ELR (cell line): ENCODE measurements around the gene COX6B2.

Experiments
- DNase-seq: peaks from one replicate; pipeline ENCODE4 v3.0.0-alpha.2; 2015; ENCODE audit warnings: low read depth

Gene COX6B2

DNA sequence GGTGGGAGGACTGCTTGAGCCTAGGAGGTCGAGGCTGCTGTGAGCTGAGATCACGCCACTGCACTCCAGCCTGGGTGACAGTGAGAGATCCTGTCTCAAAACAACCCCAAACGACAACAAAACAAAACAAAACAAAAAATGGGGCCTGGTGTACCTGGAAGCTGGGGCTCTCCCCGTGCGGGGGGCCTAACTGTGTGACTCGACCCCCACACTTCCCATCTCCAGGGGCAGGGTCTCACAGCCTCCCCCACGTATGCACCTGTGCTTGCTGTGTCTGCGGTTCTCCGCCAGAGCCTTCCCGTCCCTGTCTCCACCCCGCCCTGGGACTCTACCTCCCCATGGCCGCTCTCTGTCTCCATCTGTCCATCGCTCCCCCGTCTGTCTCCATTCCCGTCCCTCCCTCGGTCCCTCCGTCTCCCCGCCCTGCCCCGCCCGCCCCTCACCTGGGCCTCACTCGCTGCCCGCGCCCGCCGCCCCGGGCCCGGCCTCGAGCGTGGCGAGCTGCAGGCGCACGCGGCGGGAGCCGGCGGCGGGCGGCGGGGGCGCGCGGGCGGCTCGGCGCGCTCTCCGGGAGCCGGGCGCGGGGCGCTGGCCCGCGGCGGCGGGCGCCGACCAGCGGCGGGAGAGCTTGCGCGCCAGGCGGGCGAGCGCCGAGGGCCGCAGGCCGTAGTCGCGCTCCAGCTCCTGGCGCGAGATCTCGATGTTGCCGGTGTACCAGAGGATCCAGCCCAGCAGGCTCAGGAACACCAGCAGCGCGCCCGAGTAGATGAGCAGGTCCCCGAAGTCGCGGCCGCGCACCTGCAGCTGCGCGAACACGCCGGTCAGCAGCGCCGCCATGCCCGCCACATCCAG, 29.0 kb upstream of the COX6B2 start:
- peak; percentile 81 for DNase-seq

GRCh38 chr19:55382522-55383054, 28.1 kb upstream of the COX6B2 start:
- no peak for DNase-seq

DNA sequence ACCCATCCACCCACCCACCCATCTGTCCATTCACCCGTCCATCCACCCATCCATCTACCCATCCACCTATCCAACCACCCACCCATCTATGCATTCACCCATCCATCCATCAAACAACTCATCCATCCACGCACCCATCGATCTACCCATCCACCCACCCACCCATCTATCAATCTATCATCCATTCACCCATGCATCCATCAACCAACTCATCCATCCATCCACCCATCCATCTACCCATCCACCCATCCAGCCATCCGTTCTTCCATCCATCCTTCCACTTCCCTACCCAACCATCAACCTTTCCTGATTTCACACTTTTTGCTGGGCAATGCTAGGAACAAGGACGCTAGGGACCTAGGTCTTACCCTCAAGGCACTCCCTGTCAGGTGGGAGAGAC, 27.5 kb upstream of the COX6B2 start:
- DNase-seq = no peak

GRCh38 chr19:55379174-55379573, 24.7 kb upstream of the COX6B2 start:
- DNase-seq = no peak

DNA sequence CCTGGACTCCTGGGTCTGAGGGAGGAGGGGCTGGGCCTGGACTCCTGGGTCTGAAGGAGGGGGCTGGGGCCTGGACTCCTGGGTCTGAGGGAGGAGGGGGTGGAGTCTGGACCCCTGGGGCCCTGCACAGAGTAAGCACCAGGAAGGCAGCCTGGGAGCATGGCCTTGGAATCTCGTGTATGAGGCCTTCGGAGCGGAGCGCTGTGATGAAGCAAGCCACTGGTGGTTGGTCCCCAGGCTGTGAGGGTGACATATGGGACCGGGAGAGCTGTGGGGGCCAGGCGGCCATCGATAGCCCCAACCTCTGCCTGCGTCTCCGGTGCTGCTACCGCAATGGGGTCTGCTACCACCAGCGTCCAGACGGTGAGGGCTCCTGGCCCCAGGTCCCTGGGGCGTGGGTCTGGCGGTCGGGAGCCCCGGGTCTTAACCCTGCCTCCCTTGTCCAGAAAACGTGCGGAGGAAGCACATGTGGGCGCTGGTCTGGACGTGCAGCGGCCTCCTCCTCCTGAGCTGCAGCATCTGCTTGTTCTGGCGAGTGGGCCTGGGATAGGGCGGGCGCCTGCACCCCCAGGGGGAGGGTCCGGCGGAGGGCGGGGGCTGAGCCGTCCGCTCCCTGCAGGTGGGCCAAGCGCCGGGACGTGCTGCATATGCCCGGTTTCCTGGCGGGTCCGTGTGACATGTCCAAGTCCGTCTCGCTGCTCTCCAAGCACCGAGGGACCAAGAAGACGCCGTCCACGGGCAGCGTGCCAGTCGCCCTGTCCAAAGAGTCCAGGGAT, 23.0 kb upstream of the COX6B2 start:
- no peak for DNase-seq

DNA sequence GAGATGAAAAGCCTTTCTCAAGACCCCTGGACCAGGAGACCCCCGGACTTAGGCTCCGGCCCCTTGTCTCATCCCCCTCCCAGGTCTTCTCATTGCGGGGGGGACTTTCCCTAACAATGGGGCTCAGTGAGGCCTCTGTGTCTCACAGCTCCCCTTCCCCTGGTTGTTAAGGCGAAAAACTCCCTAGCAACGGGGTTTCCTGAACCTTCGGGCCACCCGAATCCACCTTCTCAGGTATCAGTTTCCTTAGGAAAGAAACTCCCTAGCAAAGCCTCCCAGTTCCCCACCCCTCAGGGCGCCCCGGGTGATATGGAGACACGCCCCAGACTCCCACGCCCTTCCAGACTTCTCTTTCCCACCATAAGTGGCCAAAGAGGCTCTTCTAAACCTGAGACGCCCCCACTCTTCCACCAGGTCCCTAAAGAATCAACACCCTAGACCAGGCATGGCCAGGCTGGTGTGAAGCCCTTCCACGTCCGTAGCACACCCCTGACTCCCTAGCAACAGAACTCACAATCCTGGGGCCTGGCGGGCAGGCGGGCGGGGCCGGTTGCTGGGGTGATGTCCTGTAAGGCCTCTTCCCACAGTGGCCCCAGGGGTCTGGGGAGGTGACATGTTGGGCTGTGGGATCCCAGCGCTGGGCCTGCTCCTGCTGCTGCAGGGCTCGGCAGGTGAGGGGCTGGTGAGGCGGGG, 21.9 kb upstream of the COX6B2 start, which contains the start of gene TMEM190:
Gene TMEM190, plus strand, starts transcription at position 586 of the 693 bp plus-strand sequence. Its CDS starts 28 bp downstream, at position 614.
- no peak for DNase-seq

GRCh38 chr19:55373993-55374757, 19.7 kb upstream of the COX6B2 start:
- peak; percentile 65 for DNase-seq

DNA sequence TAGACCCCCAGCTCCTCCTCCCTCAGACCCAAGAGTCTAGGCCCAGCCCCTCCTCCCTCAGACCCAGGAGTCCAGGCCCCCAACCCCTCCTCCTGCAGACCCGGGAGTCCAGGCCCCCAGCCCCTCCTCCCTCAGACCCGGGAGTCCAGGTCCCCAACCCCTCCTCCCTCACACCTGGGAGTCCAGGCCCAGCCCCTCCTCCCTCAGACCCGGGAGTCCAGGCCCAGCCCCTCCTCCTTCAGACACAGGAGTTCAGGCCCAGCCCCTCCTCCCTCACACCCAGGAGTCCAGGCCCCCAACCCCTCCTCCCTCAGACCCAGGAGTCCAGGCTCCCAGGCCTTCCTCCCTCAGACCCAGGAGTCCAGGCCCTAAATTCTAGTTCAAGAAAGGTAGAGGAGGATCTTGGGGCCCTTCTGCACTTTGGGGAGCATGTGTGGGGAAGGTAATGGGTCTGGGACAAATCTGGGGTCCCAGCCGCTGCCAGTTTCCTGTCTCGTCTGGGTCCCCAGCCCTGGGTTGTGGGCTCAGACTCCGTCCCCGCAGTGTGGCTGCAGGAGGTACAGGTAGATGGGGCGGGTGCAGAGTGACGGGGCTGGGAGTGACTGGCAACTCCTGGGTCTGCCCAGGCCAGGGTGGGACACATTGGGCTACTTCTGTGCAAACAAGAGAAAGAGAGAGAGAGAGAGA, 18.9 kb upstream of the COX6B2 start:
- DNase-seq = no peak

DNA sequence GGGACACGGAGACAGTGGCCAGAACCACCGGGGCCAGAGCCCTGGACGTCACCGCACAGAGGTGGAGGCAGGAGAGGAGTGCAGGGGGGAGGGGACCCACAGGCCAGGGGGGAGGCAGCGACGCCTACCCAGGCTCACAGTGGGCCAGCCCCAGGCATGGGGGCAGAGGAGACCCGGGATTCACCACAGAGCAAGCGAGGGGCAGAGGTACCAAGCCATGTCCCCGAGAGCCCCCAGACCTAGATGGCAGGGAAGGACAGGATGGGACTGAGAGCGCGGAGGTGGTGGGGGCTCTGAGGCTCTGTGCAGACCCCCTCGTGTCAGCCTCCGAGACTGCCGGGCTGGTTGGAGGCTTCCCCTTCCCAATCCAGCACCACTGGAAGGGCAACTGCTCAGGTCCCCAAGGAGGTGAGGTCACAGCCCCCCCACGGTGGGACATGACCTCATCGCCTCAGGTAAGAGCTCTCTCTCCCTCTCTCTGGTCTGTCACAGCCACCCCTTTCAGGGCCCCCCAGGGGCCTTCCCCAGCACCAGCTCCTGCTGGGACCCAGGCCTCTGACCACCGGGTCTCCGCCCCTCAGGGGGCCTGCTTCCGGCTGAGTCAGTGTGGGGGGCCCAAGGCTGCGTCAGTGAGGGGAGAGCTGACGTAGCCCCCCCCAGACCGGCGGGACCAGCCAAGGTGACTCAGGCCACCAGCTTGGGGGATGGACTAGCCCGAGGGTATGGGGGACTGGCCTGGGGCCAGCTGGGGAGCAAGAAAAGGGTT, 18.0 kb upstream of the COX6B2 start:
- DNase-seq = peak; percentile 89

DNA sequence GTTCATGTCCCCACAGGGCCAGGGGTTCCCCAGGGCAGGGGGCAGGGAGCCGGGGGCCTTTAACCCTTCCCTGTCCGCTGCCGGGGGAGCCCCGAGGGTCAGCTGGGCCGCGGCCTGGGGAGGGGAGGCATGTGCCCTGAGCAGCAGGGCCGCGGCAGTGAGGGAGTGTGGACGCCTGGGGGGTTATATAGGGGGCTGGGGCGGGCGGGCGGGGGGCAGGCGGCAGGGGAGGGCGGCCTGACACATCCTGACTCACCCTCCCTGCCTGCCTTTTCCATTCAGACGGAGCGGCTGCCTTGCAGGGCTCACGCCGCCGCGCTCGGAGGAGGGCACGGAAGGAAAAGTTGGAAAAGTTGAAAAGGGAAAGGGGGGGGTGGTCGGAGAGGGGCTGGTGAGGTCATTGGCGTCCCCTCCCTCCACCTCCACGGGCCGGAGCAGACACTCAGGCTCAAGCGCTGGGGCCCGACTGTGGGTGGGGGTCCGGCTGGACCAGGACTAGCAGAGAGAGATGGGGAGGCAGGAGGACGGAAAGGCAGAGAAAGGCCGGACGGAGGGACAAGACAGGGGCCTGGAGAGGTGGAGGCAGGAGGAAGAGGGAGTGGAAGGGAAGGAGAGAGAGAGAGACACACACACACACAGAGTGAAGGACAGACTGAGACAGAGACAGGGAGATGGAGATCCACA, 15.9 kb upstream of the COX6B2 start, which contains the start of gene IL11:
Gene IL11, minus strand, starts transcription at position 159 of the 684 bp plus-strand sequence. Its CDS starts 153 bp downstream, at position 6.
- DNase-seq = peak; percentile 88

GRCh38 chr19:55369653-55370304, 15.3 kb upstream of the COX6B2 start:
- peak; percentile 84 for DNase-seq

- peak; percentile 69 for DNase-seq
These were observed 14.4 kb upstream of the COX6B2 start for GRCh38 chr19:55368701-55369563.

DNA sequence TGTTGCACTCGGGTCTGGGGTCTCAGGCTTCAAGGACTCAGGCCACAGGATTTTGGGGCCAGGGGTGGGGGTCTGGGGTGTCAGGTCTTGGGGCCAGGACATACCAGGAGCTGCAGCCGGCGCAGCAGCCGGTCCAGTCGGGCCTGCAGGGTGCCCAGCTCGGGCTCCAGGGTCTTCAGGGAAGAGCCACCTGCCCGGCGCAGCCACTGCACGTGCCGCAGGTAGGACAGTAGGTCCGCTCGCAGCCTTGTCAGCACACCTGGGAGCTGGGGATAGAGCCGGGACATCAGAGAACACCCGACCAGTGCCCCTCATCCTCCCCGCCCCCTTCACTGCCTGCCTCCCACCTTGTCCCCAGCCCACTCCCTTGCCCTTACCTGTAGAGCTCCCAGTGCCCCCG, 13.6 kb upstream of the COX6B2 start:
- DNase-seq = no peak

DNA sequence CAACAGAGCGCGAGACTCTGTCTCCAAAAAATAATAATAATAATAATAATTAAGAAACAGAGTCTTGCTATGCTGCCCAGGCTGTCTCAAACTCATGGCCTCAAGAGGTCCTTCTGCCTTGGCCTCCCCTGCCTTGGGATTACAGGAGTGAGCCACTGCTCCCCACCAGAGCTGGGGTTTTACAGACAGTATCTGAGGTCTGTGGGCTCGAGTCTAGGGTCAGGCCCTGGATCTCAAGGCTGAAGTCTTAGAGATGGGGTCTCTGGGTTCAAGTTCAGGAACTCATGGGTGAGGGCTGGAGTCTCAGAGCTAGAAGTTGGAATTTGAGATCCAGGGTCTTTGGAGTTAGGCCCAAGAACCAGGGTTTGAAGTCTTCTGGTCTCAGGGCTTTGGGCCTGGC, 12.3 kb upstream of the COX6B2 start:
- no peak for DNase-seq

- DNase-seq = no peak
These were observed 11.4 kb upstream of the COX6B2 start for GRCh38 chr19:55365964-55366363.

- DNase-seq = no peak
These were observed 10.7 kb upstream of the COX6B2 start for GRCh38 chr19:55365245-55365644.

GRCh38 chr19:55362990-55363716, 8.6 kb upstream of the COX6B2 start, which contains the start of gene GARIN5B:
Gene GARIN5B (minus strand): TSS chr19:55363260. CDS start chr19:55363066, 194 bp downstream.
- DNase-seq = no peak
